ENCODE data around the gene DPF1.

GRCh38 chr19:38255383-38256014 lies 31.5 kb upstream of the DPF1 start:
- TF ChIP-seq, protein P1, sequence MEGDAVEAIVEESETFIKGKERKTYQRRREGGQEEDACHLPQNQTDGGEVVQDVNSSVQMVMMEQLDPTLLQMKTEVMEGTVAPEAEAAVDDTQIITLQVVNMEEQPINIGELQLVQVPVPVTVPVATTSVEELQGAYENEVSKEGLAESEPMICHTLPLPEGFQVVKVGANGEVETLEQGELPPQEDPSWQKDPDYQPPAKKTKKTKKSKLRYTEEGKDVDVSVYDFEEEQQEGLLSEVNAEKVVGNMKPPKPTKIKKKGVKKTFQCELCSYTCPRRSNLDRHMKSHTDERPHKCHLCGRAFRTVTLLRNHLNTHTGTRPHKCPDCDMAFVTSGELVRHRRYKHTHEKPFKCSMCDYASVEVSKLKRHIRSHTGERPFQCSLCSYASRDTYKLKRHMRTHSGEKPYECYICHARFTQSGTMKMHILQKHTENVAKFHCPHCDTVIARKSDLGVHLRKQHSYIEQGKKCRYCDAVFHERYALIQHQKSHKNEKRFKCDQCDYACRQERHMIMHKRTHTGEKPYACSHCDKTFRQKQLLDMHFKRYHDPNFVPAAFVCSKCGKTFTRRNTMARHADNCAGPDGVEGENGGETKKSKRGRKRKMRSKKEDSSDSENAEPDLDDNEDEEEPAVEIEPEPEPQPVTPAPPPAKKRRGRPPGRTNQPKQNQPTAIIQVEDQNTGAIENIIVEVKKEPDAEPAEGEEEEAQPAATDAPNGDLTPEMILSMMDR (conservative IDR thresholded peaks at IDR 0.05; ENCODE audit: low read length): no peak
- no peak for TF ChIP-seq EZH2phosphoT487 (IDR thresholded peaks at IDR 0.05; ENCODE audit: borderline replicate concordance, low read depth, low read length)
